Neural progenitor cell (in vitro differentiated cells): Measurements from ENCODE around the gene GCK. TPM values are rescaled to one million over a fixed set of nuclear protein-coding genes. Genes with fewer than 3 reads are reported as not detected.

Experiments
- DNase-seq: peaks from one replicate; pipeline ENCODE4 v3.0.0-alpha.2; 2016; ENCODE audit warnings: low spot score
- H2AFZ ChIP-seq: fragments of 200-600 bp; sonication (generic); replicated peaks from 2 replicates; pipeline ENCODE4 v1.6.1; 2016; ENCODE audit warnings: antibody characterized with exemption
- H3F3A ChIP-seq: fragments of 200-600 bp; sonication (generic); 2 replicates; pipeline ENCODE4 v1.6.1; 2016; ENCODE audit warnings: antibody characterized with exemption, low read depth
- H3K27ac ChIP-seq: fragments of 200-600 bp; sonication (generic); 2 replicates; pipeline ENCODE4 v1.5.1; 2016; ENCODE audit warnings: mild to moderate bottlenecking
- H3K27me3 ChIP-seq: fragments of 200-600 bp; sonication (generic); 2 replicates; pipeline ENCODE4 v1.6.1; 2016; ENCODE audit warnings: mild to moderate bottlenecking, moderate library complexity
- H3K36me3 ChIP-seq: fragments of 200-600 bp; sonication (generic); 2 replicates; pipeline ENCODE4 v1.5.1; 2016
- H3K4me1 ChIP-seq: fragments of 200-600 bp; sonication (generic); 2 replicates; pipeline ENCODE4 v1.6.1; 2016; ENCODE audit warnings: mixed run types
- H3K4me2 ChIP-seq: fragments of 200-600 bp; sonication (generic); 2 replicates; pipeline ENCODE4 v1.6.1; 2016
- H3K4me3 ChIP-seq: fragments of 200-600 bp; sonication (generic); 2 replicates; pipeline ENCODE4 v1.5.1; 2016
- H3K79me2 ChIP-seq: fragments of 200-600 bp; sonication (generic); 2 replicates; pipeline ENCODE4 v1.6.1; 2016; ENCODE audit warnings: low read depth
- H3K9ac ChIP-seq: fragments of 200-600 bp; sonication (generic); 2 replicates; pipeline ENCODE4 v1.6.1; 2016
- H3K9me3 ChIP-seq: fragments of 200-600 bp; sonication (generic); 2 replicates; pipeline ENCODE4 v1.5.1; 2016; ENCODE audit warnings: low read depth
- H4K20me1 ChIP-seq: fragments of 200-600 bp; sonication (generic); 2 replicates; pipeline ENCODE4 v1.6.1; 2016; ENCODE audit warnings: low read depth
- H3K27ac Mint-ChIP-seq: 3 replicates; pipeline ENCODE4 v1.8.0; 2021; ENCODE audit warnings: mixed read lengths
- H3K27me3 Mint-ChIP-seq: 2 replicates; pipeline ENCODE4 v1.8.0; 2022; ENCODE audit warnings: low read depth, mild to moderate bottlenecking, inconsistent platforms, moderate library complexity, mixed read lengths; ENCODE audit not compliant: insufficient read depth
- H3K36me3 Mint-ChIP-seq: 3 replicates; pipeline ENCODE4 v1.8.0; 2021; ENCODE audit warnings: mixed read lengths
- H3K4me1 Mint-ChIP-seq: 3 replicates; pipeline ENCODE4 v1.8.0; 2021; ENCODE audit warnings: mixed read lengths
- H3K4me3 Mint-ChIP-seq: 3 replicates; pipeline ENCODE4 v1.8.0; 2021; ENCODE audit warnings: mild to moderate bottlenecking, moderate library complexity, mixed read lengths
- H3K9me3 Mint-ChIP-seq: 3 replicates; pipeline ENCODE4 v1.8.0; 2020; ENCODE audit warnings: mixed read lengths
- EZH2 ChIP-seq: fragments of 200-600 bp; sonication (generic); IDR thresholded peaks from 2 replicates; pipeline ENCODE4 v1.6.1; 2017; ENCODE audit warnings: antibody characterized with exemption, mild to moderate bottlenecking, moderate library complexity
- EZH2phosphoT487 ChIP-seq: fragments of 200-600 bp; sonication (generic); IDR thresholded peaks from 2 replicates; pipeline ENCODE4 v1.6.1; 2017; ENCODE audit warnings: antibody characterized with exemption
- total RNA-seq: library from RNA; depleted of rRNA; stranded (reverse); fragments of >200 nt; gene quantifications from 2 replicates; pipeline ENCODE4 v1.2.3, GENCODE V29; 2015; ENCODE audit warnings: low replicate concordance
- TF ChIP-seq, protein P1 (sequence below): fragments of 200-600 bp; sonication (generic); IDR thresholded peaks from 2 replicates; pipeline ENCODE4 v1.5.1; 2017; ENCODE audit warnings: antibody characterized with exemption, mild to moderate bottlenecking

GCK gene
- total RNA-seq, 1 donor from 2014 or later, result not detected

DNA sequence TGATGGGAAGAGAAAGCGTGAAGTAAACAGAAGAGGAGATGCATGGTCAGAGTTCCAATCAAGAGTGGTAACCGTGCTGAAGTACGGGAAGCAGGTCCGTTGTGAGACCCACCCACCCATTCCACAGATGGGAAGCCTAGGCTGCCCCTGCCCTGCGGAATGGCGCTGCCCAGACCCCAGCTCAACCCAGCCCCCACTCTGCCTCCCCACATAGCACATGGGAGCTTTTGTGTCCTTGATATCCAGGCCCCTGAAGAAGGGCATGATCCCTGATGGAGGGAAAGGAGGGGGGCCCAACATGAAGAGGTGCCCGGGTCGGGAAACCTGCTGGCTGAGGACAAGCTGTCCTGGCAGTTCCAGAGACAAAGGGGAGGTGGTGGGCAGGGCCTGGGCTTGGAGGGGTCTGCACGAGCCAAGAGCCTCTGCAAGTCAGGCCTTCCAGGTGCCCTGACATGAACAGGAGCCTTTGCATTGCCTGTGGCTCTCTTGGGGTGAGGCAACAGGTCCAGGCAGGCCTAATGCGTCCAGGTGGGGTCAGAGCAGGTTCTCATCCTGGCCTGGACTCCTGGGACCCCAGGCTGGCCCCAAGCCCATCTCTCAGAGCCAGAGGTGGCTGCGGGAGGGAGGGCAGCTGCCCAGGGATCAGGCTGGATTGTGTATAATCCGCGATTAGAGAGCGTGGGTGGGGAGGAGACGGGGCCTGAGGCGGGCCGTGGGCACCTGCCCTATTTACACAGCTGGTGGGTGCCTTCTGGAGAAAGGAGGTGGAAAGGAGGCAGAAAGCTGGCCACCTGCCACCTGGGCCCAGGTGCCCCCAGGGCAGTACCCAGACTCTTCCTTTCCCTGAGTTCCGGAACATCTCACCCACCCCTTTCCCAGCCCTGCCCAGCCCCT is 35.1 kb upstream of the GCK start:
- H3K36me3 ChIP-seq, result no peaks in the 10 kb centered on the region
- peaks cover 26% of the 10 kb centered on the region for H3K4me1 ChIP-seq
- Mint-ChIP-seq H3K4me3 (no peak overlapping the region), H3K9me3 (no peaks in the 10 kb centered on the region), H3K36me3 (no peaks in the 10 kb centered on the region), H3K27me3 (peaks cover 7% of the 10 kb centered on the region), H3K4me1 (peaks cover 27% of the 10 kb centered on the region), H3K27ac (peak overlapping the region; percentile 31)
- H3K27ac ChIP-seq, result no peak overlapping the region
- TF ChIP-seq EZH2phosphoT487, result no peak
- no peak for TF ChIP-seq EZH2
- TF ChIP-seq, protein P1, sequence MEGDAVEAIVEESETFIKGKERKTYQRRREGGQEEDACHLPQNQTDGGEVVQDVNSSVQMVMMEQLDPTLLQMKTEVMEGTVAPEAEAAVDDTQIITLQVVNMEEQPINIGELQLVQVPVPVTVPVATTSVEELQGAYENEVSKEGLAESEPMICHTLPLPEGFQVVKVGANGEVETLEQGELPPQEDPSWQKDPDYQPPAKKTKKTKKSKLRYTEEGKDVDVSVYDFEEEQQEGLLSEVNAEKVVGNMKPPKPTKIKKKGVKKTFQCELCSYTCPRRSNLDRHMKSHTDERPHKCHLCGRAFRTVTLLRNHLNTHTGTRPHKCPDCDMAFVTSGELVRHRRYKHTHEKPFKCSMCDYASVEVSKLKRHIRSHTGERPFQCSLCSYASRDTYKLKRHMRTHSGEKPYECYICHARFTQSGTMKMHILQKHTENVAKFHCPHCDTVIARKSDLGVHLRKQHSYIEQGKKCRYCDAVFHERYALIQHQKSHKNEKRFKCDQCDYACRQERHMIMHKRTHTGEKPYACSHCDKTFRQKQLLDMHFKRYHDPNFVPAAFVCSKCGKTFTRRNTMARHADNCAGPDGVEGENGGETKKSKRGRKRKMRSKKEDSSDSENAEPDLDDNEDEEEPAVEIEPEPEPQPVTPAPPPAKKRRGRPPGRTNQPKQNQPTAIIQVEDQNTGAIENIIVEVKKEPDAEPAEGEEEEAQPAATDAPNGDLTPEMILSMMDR, result no peak
- no peak overlapping the region for H3K9ac ChIP-seq
- no peak for DNase-seq
- no peaks in the 10 kb centered on the region for H4K20me1 ChIP-seq
- no peaks in the 10 kb centered on the region for H3F3A ChIP-seq
- no peaks in the 10 kb centered on the region for H3K79me2 ChIP-seq
- peak overlapping the region; percentile 54 for H3K4me2 ChIP-seq
- H3K9me3 ChIP-seq, result no peaks in the 10 kb centered on the region
- H3K4me3 ChIP-seq, result no peak overlapping the region
- H2AFZ ChIP-seq, result no peak overlapping the region
- no peaks in the 10 kb centered on the region for H3K27me3 ChIP-seq

DNA sequence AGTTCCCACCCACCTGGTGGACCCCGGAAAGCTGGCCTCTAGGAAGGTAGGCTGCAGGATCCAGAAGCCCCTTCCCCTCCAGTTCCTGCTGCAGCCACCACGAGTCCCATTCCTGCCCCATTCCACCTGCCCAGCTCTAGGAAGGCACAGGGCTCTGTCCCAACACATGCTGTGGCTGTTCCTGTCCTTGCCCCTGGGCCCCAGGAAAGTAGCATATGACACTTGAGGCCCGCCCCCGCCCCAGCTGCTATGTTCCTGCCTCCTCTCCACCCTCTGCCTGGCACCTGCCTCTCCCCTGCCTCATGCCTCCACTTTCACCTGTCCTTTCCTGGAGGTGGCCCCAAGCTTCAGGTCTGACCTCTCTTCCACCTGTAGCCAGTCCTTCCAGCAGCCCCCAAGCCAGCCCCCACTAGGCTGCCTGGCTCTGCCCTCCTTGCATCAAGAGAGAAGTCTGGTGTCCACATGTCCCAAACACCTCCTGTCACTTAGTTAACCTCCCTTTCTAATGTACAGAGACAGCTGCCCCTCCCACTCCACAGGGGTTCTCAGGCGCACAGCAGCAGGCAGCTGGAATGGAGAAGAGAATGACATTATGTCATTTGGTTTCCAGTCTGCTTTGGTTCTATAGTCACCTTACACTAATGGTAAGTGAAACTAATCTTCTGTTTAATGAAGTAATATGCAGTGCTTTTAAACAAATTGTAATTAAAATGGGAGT is 34.3 kb upstream of the GCK start:
- Mint-ChIP-seq H3K9me3 (no peaks in the 10 kb centered on the region), H3K4me3 (peak overlapping the region; percentile 34), H3K27ac (peak overlapping the region; percentile 31), H3K36me3 (no peaks in the 10 kb centered on the region), H3K4me1 (peaks cover 35% of the 10 kb centered on the region), H3K27me3 (peaks cover 9% of the 10 kb centered on the region)
- Histone ChIP-seq H3K36me3 (no peaks in the 10 kb centered on the region), H4K20me1 (no peaks in the 10 kb centered on the region), H2AFZ (no peak overlapping the region), H3K27me3 (no peaks in the 10 kb centered on the region), H3K79me2 (no peaks in the 10 kb centered on the region), H3K27ac (no peak overlapping the region), H3K4me1 (peaks cover 29% of the 10 kb centered on the region), H3F3A (peaks cover 5% of the 10 kb centered on the region), H3K4me3 (no peak overlapping the region), H3K4me2 (peak overlapping the region; percentile 35), H3K9ac (no peak overlapping the region), H3K9me3 (no peaks in the 10 kb centered on the region)
- TF ChIP-seq, protein P1, result no peak
- TF ChIP-seq EZH2 (no peak), EZH2phosphoT487 (no peak)
- DNase-seq, result peak; percentile 74

- H3K36me3 ChIP-seq, result no peaks in the 10 kb centered on the region
- H3K27me3 Mint-ChIP-seq, result peaks cover 9% of the 10 kb centered on the region
- no peak for DNase-seq
- H3K4me1 ChIP-seq, result peaks cover 36% of the 10 kb centered on the region
- H2AFZ ChIP-seq, result no peak overlapping the region
- no peak overlapping the region for H3K4me2 ChIP-seq
- H4K20me1 ChIP-seq, result no peaks in the 10 kb centered on the region
- H3K79me2 ChIP-seq, result no peaks in the 10 kb centered on the region
- no peaks in the 10 kb centered on the region for H3K9me3 ChIP-seq
- H3K9me3 Mint-ChIP-seq, result no peaks in the 10 kb centered on the region
- H3K4me3 Mint-ChIP-seq, result no peak overlapping the region
- H3K4me3 ChIP-seq, result no peak overlapping the region
- H3K4me1 Mint-ChIP-seq, result peaks cover 42% of the 10 kb centered on the region
- no peaks in the 10 kb centered on the region for H3K27me3 ChIP-seq
- peaks cover 9% of the 10 kb centered on the region for H3F3A ChIP-seq
- TF ChIP-seq, protein P1, result no peak
- TF ChIP-seq EZH2phosphoT487 (no peak), EZH2 (no peak)
- H3K9ac ChIP-seq, result no peak overlapping the region
- no peak overlapping the region for H3K27ac Mint-ChIP-seq
- no peaks in the 10 kb centered on the region for H3K36me3 Mint-ChIP-seq
- H3K27ac ChIP-seq, result no peak overlapping the region
These were observed 33.6 kb upstream of the GCK start for GRCh38 chr7:44222776-44223261.
